Measurements from ENCODE around the gene PRSS53. TPM values are rescaled to one million over a fixed set of nuclear protein-coding genes. Genes with fewer than 3 reads are reported as not detected.
A peak's percentile ranks its signal among the peaks of the same experiment; 100 is the strongest.

PRSS53 gene
- total RNA-seq, 1 experiment from 2014 or later = 7.0 TPM

GRCh38 chr16:31130336-31130891, 41.7 kb upstream of the PRSS53 start:
- intact Hi-C loops (cut with micrococcal nuclease; ENCODE audit: unreplicated experiment) = loop anchor here (1.0 kb wide), 1 partner anchor 12 kb away; no protein-coding TSS in a partner anchor
- H3K9me3 Mint-ChIP-seq (ENCODE audit: low read depth, unreplicated experiment) = no peaks in the 10 kb centered on the region
- DNase-seq = no peak
- H3K27me3 Mint-ChIP-seq (ENCODE audit: unreplicated experiment) = no peaks in the 10 kb centered on the region
- BruUV-seq (replicated peaks) = no TSS peak
- no peak for TF ChIP-seq CTCF (IDR thresholded peaks at IDR 0.05; ENCODE audit: unreplicated experiment)
- CTCF ChIA-PET = interaction anchor here (0.8 to 5.5 kb wide), 7 partner anchors 9 to 203 kb away, joined by 3 to 38 read pairs (median 4); partner anchors contain the start of genes HSD3B7 and KAT8
- H3K4me1 Mint-ChIP-seq (ENCODE audit: low read depth, unreplicated experiment) = peaks cover 72% of the 10 kb centered on the region
- peak overlapping the region; percentile 66 for H3K4me3 Mint-ChIP-seq (ENCODE audit: low read depth, unreplicated experiment)
- peaks cover 85% of the 10 kb centered on the region for H3K36me3 Mint-ChIP-seq (ENCODE audit: insufficient read depth, unreplicated experiment)
- H3K27ac Mint-ChIP-seq (ENCODE audit: unreplicated experiment) = peak overlapping the region; percentile 93

DNA sequence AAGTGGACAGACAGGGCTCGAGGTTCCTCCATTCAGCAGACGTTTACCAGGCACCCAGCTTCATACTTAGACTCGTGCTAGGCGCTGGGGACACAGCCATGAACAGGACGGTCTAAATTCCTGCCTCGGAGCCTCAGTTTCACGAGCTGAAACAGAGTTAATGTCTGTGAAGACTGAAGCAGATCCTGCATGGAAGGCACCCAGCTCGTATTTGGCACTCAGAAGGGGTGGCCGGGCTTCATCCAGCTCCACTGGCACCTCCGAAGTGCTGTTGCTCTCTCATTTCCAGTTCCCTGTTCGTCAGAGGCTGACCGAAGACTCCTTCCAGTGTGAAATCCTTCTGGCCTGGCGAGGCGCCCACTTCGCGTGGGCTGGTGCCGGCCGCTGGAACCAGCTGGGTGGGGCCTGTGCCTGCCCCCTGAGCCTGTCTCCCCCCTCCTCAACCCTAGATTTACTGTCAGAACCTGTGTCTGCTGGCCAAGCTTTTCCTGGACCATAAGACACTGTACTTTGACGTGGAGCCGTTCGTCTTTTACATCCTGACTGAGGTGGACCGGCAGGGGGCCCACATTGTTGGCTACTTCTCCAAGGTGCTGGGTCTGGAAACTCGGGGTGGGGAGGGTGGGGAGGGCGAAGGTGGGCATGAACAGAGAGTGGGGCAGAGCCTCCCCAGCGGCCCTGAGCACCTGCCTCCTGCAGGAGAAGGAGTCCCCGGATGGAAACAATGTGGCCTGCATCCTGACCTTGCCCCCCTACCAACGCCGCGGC, 41.0 kb upstream of the PRSS53 start:
- TF ChIP-seq CTCF (IDR thresholded peaks at IDR 0.05; ENCODE audit: unreplicated experiment) = no peak
- no TSS peak for BruUV-seq (replicated peaks)
- H3K4me1 Mint-ChIP-seq (ENCODE audit: low read depth, unreplicated experiment) = peaks cover 71% of the 10 kb centered on the region
- H3K36me3 Mint-ChIP-seq (ENCODE audit: insufficient read depth, unreplicated experiment) = peaks cover 79% of the 10 kb centered on the region
- CTCF ChIA-PET = interaction anchor here (0.6 to 5.5 kb wide), 7 partner anchors 12 to 204 kb away, joined by 3 to 38 read pairs (median 4); partner anchors contain the start of genes KAT8, PYCARD, ZNF646 and ZNF668
- intact Hi-C loops (cut with micrococcal nuclease; ENCODE audit: unreplicated experiment) = loop anchor here (1.0 kb wide), 1 partner anchor 13 kb away; no protein-coding TSS in a partner anchor
- peak overlapping the region; percentile 93 for H3K27ac Mint-ChIP-seq (ENCODE audit: unreplicated experiment)
- peak overlapping the region; percentile 51 for H3K4me3 Mint-ChIP-seq (ENCODE audit: low read depth, unreplicated experiment)
- H3K27me3 Mint-ChIP-seq (ENCODE audit: unreplicated experiment) = no peaks in the 10 kb centered on the region
- DNase-seq = peak; percentile 47
- no peaks in the 10 kb centered on the region for H3K9me3 Mint-ChIP-seq (ENCODE audit: low read depth, unreplicated experiment)

DNA sequence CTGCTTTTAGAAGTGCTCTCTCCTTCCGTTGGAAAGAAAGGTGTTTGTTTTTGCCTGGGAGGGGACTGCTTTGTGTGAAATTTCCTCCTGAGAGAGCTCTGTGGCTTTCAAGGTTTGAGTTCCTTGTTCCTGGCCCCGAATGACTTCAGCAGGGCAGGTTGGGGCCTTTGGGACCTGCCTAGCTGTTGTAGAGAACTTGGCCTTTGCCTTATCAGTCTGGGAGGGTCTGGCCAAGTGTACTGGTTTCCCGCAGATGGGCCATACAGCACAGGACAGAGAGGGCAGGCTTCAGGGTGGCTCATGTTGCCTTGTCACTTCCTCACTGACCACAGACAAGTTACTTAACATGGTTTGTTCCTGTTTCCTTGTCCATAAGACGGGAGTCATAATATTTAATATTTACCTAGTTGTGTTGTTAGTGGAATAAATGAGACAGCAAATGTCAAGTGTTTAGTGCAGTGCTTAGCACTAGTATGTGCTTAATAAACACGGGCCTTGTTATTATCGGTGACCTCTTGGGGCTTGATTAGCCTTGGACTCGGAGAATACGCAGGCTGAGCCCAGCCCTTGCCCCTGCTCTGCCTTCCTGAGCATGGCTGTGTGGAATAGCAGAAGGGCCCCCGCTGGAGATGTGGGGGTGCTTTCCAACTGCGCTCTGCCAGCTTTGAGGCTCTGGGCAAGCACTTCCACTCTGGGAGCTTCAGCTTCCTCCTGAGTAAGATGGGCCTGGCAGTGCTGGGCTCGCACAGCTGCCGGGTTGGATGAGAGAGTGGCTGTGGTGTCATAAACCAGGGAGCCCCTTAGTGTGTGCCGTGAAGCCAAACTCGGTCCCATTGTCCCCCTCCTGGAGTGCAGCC, 40.2 kb upstream of the PRSS53 start:
- Mint-ChIP-seq H3K27ac (ENCODE audit: unreplicated experiment) (peak overlapping the region; percentile 93), H3K27me3 (ENCODE audit: unreplicated experiment) (no peaks in the 10 kb centered on the region), H3K4me1 (ENCODE audit: low read depth, unreplicated experiment) (peaks cover 68% of the 10 kb centered on the region), H3K4me3 (ENCODE audit: low read depth, unreplicated experiment) (peak overlapping the region; percentile 51), H3K9me3 (ENCODE audit: low read depth, unreplicated experiment) (no peaks in the 10 kb centered on the region), H3K36me3 (ENCODE audit: insufficient read depth, unreplicated experiment) (peaks cover 75% of the 10 kb centered on the region)
- no peak for TF ChIP-seq CTCF (IDR thresholded peaks at IDR 0.05; ENCODE audit: unreplicated experiment)
- CTCF ChIA-PET = interaction anchor here (0.6 to 5.5 kb wide), 7 partner anchors 11 to 204 kb away, joined by 3 to 38 read pairs (median 4); partner anchors contain the start of genes KAT8, PYCARD, ZNF646 and ZNF668
- peak; percentile 70 for DNase-seq
- intact Hi-C loops (cut with micrococcal nuclease; ENCODE audit: unreplicated experiment) = no loop called here
- no TSS peak for BruUV-seq (replicated peaks)

DNA sequence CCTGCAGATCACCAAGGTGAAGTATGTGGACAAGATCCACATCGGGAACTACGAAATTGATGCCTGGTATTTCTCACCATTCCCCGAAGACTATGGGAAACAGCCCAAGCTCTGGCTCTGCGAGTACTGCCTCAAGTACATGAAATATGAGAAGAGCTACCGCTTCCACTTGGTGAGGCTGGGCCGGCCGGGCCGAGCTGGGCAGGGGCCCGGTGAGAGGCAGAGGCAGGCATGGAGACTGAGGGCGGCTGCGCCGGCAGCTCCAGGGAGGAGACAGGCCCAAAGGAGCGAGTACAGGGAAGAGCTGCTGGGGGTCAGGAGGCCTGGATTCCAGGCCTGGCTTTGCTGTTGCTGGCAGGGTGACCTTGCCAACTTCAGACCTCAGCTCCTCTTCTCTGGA, 38.4 kb upstream of the PRSS53 start:
- H3K36me3 Mint-ChIP-seq (ENCODE audit: insufficient read depth, unreplicated experiment) = peaks cover 66% of the 10 kb centered on the region
- no peak overlapping the region for H3K4me3 Mint-ChIP-seq (ENCODE audit: low read depth, unreplicated experiment)
- intact Hi-C loops (cut with micrococcal nuclease; ENCODE audit: unreplicated experiment) = no loop called here
- no peak for DNase-seq
- H3K9me3 Mint-ChIP-seq (ENCODE audit: low read depth, unreplicated experiment) = no peaks in the 10 kb centered on the region
- H3K27me3 Mint-ChIP-seq (ENCODE audit: unreplicated experiment) = no peaks in the 10 kb centered on the region
- no TSS peak for BruUV-seq (replicated peaks)
- no peak for TF ChIP-seq CTCF (IDR thresholded peaks at IDR 0.05; ENCODE audit: unreplicated experiment)
- H3K4me1 Mint-ChIP-seq (ENCODE audit: low read depth, unreplicated experiment) = peaks cover 50% of the 10 kb centered on the region
- H3K27ac Mint-ChIP-seq (ENCODE audit: unreplicated experiment) = peak overlapping the region; percentile 25
- CTCF ChIA-PET = interaction anchor here (5.5 kb wide), 1 partner anchor 10 kb away, joined by 26 read pairs; the partner anchor contains the start of gene KAT8

Data from Calu3 (cell line).